Islet of Langerhans (tissue), 1 donor: Measurements from ENCODE around the gene ADAM23.

ENCODE experiments used
- FAIRE-seq: peaks from one replicate; lab custom pipeline; 2011; peaks lifted over from hg19 to GRCh38; lab: Jason Lieb, UNC

Gene ADAM23

DNA sequence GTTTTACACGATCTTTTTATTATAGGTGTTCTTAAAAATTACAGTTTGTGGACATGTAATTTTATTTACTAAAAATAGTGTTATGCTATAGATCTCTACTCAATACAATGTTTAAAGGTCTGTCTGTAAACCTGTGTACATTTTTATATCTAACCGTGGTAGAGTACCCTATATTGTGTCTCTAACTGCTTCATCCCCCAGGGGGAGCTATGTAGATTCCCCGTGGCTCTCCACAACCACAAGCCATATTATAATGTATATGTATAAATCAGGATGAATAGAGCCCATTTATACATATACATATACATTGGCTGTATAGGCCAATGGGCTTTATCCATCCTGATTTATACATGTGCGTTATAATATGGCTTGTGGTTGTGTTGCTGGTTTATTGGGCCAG, 59.4 kb downstream of the ADAM23 start:
- no peak for FAIRE-seq

DNA sequence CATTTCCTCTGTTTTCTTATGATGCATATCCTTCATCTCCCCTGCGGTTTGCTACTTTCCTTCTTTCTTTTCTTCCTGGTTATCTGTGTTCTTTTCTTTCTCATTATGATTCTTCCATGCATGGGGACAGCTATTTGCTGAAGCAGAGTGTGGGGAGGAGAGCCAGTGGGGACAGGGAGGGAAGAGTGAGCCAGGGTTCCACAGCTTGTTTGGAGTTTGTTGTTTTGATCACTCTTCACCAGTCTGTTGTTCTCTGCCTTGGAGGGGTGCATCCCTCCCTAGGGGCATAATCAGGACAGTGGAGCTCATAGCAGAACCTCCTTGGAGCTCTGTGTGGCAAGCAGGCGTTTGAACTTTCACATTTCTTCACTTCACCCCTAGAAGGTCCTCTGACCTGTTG, 68.0 kb downstream of the ADAM23 start:
- FAIRE-seq: no peak

DNA sequence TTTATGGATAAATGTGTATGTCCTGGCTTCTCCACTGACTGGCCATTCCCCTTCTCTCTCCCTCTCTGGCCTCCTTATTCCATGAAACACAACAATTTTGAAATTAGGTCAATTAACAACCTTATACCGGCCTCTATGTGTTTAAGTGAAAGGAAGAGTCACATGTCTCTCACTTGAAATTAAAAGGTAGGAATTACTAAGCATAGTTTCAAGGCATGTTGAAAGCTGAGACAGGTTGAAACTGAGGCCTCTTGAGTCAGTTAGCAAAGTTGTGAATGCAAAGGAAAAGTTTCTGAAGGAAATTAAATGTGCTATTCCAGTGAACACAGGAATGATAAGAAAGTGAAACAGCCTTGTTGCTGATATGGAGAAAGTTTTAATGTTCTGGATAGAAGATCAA, 69.7 kb downstream of the ADAM23 start:
- FAIRE-seq: no peak

DNA sequence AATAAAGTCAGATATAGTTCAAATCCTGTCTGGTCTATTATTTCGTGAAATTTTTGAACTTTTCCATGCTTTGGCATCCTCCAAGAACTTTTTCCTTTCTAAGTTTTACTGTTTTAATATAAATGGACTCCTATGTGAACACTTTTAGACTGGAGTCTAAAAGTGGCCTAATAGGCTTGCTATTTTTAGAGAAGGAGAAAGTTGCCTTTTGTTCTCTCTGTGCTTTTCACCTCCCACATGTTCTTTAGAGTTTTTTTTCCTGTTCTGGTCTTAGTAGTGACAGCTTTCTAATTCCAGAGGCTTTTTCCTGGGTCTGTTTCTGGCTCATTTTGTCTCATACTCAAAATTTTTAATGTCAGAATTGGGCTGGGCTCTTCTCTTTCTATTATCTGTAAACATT, 72.2 kb downstream of the ADAM23 start:
- no peak for FAIRE-seq

DNA sequence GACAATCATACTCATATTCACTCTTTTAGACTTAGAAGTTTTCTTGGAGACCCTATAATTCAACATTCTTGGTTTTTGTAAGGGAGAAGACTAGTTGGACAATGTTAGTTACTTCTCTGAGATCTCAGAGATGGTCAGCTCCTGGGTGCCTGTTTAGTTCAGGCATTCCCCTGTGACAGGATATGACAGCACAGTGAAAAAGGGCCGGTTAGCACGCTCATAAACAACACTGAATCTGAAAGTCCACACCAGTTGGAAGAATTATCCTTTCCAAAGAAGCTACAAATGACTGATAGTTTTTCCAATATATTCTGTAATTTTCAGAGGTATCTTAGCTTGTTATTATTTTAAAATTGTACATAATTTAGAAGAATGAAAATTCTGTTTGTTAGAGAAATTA, 75.7 kb downstream of the ADAM23 start:
- FAIRE-seq: no peak

DNA sequence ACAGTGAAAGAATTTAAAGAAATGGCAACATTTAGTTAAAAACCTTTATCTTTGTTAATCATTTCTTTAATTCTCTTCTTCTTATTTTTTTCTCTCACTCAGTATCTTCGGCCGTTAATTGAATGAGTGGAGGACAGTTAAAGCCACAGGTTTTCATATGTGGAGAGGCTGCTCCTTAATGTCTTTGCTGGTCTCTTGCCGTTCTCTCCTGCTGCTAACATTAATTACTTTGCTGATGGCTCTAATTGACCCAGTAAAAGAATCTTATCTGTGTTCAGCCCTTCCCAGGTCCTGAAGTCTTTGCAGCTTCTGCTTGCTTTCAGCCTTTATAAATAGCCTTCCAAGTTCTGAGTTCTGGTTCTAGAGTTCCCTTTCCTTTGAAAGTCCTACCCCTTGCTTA, 77.1 kb downstream of the ADAM23 start:
- FAIRE-seq: no peak

DNA sequence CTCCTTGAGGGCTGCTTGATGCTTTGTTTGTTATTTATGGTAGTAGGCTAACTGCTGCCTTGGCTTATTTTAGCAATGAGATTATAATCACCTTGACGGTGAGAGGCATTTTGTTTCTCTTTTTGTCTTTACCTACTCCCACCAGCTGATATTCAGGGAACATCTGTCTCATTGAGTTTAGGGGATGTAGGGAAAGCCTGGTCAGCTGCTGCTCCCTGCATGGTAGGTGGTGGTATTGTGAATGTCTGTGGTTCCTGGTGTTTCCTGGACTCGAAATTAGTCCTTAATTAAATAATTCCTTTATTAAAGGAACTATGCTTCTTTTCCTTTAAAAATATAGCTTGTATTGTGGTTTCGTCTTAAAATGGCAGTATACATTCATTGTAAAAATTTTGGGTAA, 77.8 kb downstream of the ADAM23 start:
- no peak for FAIRE-seq

DNA sequence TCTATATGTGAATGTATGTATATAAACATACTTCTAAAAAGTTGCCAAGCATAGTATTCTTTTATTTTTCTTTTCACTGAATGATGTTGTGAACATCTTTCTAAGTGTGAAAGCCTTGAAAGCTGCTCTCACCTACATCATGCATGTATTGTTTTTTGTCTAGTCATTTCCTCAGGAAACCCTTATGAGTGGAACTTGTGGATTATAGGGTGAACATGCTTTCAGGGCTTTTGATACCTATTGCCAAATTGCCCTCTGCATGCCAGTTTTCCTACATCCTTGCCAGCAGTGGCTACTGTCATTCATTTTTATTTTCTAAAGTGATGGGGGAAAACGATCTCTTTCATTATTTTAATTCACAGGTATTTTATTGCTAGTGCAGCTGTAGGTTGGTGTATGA, 78.3 kb downstream of the ADAM23 start:
- FAIRE-seq: no peak

DNA sequence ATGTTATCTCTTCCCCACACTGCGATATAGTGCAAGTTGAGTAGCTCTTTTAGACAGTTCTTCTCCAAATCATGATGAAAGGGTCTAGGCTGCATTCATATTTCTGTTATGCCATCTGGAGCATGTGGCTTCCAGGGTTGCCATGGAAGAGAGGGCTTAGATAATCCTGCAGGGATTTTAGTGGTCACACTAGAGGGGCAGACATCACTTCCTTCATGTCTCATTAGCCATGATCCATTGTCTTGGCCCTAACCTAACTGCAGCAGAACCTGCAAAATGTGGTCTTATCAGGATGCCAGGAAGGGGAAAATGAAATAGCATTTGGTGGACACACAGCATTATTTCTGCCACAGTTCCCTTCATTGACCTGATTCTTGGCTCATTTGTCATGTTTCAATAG, 83.1 kb downstream of the ADAM23 start:
- FAIRE-seq: no peak

DNA sequence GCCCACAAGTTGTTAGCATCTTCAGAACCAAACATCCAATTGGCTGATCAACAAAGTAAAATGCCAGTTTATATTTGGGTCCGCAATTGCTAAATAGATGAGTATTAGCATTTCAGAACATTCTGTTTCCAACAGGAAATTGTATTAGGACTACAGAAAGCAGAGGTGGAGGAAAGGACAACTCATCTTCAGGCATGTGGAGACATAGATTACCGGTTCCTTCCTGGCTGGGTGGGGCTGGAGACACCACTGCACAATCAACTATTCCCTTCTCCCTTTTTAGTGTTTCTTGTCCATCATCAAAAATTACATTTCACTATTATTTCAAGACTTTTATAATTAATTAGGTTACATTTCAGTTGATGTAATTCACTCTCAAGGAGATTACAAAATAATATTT, 83.8 kb downstream of the ADAM23 start:
- FAIRE-seq: no peak

DNA sequence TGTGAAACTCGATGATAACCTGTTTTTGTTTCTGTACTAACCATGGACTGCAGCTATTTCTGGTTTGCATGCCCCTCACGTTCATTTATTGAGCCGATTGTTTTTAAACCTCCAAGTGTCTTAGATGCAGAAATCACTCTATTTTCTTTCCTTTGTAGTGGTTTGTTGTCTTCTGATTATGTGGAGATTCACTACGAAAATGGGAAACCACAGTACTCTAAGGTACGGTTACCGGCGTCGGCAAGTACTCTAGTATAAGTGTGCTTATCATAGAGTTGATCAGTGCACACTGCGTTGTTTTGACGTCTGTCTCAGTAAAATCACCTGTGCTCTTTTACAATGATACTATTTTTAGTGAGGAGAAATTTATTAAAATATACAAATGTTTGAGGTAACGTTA, 87.4 kb downstream of the ADAM23 start:
- FAIRE-seq: no peak

DNA sequence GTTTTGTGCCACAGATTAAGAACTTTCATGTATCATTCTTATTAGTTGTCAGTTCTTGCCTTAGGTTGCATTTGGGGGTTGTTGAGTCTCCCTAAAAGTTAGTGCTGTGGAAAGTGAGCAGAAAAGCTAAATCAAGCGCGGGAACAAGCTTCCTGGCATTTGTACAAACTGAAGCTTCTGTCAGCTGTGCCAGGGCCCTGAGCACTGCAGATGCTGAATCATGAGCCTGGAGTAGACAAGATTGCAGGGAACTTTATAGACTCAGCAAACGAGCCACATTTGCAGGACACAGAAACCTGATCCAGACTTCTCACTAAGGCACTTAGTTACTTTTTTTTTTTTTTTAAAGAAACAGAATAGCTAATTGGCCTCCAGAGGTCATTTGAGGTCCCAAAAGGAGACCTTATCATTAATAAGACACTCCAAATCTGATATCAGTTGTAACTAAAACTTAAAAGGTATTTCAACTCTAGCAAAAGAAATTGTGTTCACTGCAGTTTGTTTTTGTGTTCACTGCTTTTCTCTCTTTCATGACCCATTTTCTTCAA, 88.7 kb downstream of the ADAM23 start:
- FAIRE-seq: no peak

DNA sequence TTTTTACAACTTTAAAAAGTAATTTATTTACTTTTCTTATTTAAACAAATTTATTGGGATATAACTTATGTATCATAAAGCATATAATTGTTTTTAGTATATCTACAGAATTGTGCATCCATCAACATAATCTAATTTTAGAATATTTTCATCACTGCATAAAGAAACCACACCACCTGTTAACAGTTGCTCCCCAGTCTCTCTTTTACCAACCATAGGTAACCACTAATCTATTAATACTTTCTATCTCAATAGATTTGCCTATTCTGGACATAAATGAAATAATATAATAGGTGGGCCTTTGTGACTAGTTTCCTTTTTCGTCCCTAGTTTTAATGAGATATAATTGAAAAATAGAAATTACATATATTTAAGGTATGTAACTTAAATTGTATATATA, 90.6 kb downstream of the ADAM23 start:
- FAIRE-seq: no peak

DNA sequence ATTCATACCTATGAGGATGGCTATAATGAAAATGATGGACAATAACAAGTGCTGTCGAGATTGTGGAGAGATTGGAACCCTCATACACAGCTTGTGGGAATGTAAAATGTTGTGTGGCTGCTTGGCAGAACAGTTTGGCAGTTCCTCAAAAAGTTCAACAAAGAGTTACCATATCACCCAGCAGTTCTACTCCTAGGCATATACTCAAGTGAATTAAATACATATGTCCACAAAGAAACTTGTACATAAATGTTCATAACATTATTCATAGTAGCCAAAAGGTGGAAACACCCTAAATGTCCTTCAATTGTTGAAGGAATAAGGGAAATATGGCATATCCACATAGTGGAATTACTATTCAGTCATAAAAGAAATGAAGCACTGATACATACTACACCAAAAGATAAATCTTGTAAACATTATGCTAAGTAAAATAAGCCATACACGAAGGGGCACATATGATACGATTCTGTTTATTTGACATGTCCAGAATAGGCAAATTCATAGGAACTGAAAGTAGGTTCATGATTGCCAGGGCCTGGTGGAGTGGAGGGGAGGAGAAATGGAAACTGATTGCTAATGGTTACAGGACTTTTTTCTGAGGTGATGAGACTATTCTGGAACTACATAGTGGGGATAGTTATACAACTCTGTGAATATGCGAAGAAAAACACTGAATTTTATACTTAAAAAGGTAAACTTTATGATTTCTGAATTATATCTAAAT, 92.1 kb downstream of the ADAM23 start:
- FAIRE-seq: no peak

DNA sequence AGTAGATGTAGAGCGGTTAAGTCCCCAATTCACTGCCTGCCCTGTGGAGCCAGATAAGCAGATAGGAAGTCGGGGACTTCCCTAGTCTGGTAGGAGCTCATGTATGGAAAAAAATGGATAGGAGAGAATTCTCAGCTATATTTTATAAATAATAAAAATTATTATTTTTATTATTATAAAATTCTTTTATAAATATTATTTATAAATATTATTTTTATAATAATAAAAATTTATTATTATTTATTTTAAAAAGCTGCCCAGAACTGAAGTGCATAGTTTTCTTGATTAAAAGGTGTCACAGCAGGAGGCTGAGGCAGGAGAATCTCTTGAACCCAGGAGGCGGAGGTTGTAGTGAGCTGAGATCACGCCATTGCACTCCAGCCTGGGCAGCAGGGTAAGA, 97.4 kb downstream of the ADAM23 start:
- FAIRE-seq: no peak

DNA sequence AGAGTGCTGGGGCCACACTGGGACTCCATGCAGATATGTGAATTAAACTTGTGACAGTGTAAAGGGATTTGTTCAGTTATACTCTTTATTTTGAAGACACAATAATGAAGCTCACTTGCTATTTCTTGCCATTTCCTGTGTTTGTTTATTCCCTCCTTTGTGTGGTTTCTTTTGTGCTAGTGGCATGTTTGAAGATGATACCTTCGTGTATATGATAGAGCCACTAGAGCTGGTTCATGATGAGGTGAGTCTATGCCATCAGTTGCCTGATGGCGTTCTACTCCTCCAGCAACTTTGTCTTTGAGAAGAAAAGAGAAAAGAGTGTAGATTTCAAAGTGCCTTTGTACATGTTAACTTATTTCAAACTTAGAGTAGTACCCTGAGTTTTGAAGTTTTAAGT, 99.7 kb downstream of the ADAM23 start:
- FAIRE-seq: no peak

DNA sequence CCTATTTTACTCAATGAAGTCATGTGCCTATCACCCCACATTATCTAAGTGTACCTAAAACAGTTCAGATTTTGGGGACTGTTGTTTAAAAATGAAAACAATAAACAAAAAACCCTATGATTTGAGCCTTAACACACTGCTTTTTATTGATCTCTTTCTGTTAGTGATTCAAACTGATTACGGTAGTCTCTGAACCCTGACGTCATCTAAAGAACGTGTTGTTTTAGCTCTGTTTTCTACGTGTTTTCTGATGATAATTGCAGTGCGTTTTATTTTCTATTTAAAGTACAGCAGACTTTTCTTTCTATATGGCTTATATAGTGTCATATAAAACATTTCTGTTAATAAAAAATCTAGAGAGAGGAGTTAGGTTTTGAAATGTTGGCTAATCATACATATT, 105.1 kb downstream of the ADAM23 start:
- FAIRE-seq: no peak

DNA sequence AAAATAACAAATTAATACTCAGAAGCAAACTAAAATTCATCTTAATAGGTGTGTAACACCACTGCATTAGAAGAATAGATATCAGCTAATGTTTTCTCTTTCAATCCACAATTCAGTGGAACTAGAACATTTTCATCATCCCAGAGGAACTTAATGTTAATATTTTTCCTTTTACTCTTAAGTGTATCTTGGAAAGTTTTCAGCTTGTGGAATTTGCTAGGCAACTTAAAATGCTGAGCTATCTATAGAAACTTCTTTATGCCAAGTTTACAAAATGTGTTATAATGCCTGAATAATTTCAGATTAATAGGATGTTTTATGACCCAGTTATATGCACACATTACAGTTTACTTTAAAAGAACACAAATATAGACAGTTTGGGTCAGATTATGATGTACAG, 112.4 kb downstream of the ADAM23 start:
- no peak for FAIRE-seq

DNA sequence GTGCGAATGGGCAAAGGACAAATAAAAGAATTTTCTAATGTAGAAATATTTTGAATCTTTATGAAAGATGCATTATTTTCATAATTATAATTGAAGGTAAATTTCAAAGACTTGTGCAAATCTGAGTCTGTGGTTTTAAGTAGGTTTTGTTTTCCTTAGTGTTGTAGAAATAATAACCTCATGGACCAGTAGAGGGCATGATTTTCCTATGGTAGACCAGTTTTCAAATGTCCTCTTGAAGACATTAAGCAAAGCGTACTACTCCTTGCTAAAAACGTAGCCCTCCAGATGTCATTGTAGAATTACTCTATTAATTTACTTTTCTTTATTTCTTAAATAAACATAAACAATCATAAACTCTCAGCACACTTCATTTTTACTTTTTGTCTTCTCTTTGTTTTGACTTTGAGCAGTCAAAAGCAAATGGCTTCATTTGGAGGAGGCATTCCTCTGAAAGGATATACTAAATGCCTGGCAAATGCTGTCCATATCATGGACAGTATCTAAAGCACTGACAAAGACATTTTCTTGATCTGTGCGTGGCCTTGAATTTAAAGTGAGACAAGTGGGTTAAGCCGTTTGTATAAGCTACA, 113.1 kb downstream of the ADAM23 start:
- peak; percentile 94 for FAIRE-seq

DNA sequence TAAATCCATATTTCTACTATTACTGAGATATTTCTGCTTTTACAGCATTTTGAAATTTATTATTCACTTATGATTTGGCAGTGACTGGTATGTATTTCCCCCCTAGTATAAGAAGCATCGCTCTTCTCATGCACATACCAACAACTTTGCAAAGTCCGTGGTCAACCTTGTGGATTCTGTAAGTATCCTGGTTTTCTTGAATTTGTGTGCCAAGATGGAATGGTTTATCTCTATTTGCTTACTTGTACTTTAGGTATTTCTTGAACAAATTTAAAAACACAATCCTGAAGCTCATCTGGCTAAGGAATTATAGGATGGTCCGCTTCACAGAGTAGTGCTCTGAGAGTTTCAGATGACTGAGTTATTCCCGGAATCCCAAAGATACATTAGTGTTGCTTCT, 114.0 kb downstream of the ADAM23 start:
- FAIRE-seq: no peak

DNA sequence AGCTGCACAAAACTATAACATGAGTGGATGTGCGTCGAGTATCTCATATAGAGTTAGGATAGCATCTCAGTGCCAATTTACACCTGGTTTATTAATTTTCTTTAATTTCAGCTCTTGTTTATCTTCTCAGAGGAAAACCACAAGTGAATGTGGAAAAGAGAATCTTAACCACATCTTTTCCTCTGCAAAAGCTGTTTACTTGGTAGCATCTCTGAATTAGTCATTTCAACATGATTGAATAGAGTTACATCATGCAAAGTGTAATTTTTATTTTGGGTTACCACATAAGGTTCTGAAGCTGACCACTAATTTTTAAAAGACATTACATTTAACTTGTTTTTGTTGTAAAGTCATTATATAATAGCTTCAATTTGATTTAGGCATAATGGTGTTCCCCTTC, 115.2 kb downstream of the ADAM23 start:
- FAIRE-seq: no peak

DNA sequence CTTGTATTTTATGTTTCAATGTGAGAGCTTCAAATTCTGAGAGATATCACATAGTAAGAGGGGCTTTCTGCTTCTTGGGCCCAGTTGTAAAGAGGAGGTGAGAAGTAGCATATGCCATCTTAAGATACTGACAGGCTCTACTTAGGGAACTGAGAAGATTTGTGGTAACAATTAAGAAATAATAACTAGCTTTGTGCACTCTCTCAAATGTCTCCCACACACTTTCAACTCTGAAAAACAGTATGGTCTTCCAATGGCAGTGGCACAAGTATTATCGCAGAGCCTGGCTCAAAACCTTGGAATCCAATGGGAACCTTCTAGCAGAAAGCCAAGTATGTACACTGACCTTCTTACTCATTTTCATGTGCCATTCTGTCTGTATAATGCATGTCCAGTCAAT, 118.6 kb downstream of the ADAM23 start:
- FAIRE-seq: no peak

DNA sequence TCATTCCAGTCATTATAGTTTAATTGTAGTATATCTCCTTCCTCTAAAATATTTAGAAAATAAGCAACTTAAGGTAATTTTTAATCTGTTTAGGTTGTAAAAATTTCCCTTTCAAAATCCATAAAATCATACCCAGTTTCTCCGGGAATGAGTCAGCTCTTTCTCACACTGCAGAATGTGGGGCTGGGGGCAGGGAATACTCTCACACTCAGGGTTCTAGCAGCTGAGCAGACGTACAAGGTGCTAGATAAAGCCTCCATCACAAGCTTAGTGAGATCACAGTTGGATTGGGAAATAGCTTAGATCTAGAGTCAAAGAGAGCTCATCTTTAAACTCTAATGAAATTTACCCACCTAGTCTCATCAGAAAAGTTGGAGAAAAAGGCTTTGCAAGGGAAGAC, 119.0 kb downstream of the ADAM23 start:
- no peak for FAIRE-seq

DNA sequence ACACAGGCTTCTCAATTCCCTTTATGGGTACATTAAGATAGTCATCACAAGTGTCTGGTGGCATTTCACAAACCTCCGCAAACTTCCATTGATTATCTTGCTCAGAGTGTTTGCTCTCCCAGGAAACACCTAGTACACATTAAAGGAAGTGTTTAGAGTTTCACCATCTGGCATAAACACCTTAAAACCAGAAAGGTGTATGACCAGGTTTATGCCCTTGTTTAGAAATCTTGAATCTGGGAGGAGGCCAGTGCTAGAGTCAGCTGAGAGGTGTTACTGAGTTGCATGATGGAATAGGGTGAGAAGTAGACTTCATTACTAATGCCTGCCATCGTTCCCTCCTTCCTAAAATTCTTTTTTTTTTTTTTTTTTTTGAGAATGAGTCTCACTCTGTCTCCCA, 120.0 kb downstream of the ADAM23 start:
- FAIRE-seq: no peak
